ENCODE measurements around the gene RGS6. TPM values are rescaled to one million over a fixed set of nuclear protein-coding genes. Genes with fewer than 3 reads are reported as not detected.

Gene RGS6
- total RNA-seq, 1 donor from 2014 or later, result 5.1 TPM

DNA sequence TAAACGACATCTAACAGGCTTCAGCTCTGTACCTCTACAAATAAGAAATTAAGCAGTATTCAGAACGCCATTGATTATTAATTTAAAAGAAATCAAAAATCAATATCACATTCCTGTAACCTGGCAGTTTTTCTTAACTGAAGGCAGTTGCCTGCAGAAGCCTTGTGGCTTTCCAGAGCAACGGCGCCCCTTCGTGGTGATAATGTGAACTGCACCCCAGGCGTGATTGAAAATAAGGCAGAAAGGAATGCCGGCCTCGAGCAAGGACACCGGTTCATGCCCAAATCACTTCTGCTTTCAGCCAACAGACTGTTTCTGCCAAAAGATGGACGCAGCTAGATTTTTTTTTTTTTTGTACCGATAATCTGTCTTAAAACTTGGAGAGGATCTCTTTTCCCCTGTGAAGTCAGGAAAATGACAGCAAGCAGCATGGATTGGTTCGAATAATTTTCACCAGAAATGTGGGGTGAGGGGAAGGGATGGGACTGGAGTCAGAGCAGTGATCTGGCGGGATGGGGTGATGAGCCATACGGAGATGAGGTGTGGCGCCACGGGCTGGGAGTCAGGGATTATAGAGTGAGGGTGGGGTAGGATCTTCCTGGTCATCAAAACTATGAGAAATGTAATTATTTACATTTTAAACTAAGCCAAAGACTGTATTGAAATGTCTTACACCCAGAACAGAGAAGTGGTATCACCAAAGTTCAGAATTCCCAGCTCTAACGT lies 488.7 kb downstream of the RGS6 start:
- Mint-ChIP-seq H3K9me3 (ENCODE audit: low read depth) (peaks cover 12% of the 10 kb centered on the region), H3K27ac (peak overlapping the region; percentile 76), H3K27me3 (peaks cover 6% of the 10 kb centered on the region), H3K4me1 (ENCODE audit: low read depth) (no peaks in the 10 kb centered on the region), H3K36me3 (ENCODE audit: insufficient read depth) (peaks cover 5% of the 10 kb centered on the region), H3K4me3 (ENCODE audit: low read depth) (no peak overlapping the region)
- TF ChIP-seq, protein P1, sequence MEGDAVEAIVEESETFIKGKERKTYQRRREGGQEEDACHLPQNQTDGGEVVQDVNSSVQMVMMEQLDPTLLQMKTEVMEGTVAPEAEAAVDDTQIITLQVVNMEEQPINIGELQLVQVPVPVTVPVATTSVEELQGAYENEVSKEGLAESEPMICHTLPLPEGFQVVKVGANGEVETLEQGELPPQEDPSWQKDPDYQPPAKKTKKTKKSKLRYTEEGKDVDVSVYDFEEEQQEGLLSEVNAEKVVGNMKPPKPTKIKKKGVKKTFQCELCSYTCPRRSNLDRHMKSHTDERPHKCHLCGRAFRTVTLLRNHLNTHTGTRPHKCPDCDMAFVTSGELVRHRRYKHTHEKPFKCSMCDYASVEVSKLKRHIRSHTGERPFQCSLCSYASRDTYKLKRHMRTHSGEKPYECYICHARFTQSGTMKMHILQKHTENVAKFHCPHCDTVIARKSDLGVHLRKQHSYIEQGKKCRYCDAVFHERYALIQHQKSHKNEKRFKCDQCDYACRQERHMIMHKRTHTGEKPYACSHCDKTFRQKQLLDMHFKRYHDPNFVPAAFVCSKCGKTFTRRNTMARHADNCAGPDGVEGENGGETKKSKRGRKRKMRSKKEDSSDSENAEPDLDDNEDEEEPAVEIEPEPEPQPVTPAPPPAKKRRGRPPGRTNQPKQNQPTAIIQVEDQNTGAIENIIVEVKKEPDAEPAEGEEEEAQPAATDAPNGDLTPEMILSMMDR (IDR thresholded peaks at IDR 0.05; ENCODE audit: unreplicated experiment), result peak; percentile 99
- peak; percentile 81 for DNase-seq (ENCODE audit: low spot score, unreplicated experiment)

DNA sequence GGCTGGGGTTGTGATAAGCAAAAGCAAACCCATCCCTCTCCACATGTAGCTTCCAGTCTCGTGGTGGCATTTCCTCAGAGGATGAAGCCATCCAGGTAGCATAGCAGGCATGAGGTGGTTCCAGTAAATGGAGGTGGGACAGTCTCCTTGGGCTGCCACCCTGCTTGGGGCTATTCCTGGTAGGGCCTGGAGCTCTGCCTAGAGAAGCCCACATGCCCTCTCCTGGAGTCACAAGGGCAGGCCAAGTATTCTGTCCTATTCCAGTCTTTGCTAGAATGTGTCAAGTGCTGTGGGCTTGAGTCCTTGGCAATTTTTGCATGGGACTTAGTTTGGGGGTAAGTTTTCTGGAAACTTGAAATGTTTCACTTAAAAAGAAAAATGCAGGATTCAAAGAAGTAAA lies 491.7 kb downstream of the RGS6 start:
- Mint-ChIP-seq H3K36me3 (ENCODE audit: insufficient read depth) (peaks cover 3% of the 10 kb centered on the region), H3K27ac (no peak overlapping the region), H3K27me3 (peaks cover 6% of the 10 kb centered on the region), H3K9me3 (ENCODE audit: low read depth) (peaks cover 20% of the 10 kb centered on the region), H3K4me1 (ENCODE audit: low read depth) (no peaks in the 10 kb centered on the region), H3K4me3 (ENCODE audit: low read depth) (no peak overlapping the region)
- TF ChIP-seq, protein P1 (IDR thresholded peaks at IDR 0.05; ENCODE audit: unreplicated experiment), result no peak
- DNase-seq (ENCODE audit: low spot score, unreplicated experiment), result no peak

DNA sequence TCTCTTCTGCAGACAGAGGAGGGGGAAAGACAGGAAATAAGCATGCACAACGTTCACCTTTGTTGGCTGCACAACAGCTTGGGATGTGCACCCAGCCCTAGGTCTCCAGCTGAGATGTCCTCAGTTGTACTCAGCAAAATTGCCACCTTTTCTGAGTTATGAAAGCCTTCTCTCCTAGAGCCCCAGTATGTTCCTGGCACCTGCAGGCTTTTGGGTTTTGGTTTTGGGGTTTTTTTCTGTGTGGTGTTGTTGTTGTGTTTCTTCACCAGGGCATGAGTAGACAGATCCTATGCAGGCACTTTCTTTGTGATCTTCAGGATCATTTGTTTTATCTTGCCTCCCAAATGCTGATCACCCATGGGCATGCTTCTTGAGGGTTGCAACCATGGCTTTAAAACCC lies 498.2 kb downstream of the RGS6 start:
- Mint-ChIP-seq H3K4me3 (ENCODE audit: low read depth) (no peak overlapping the region), H3K36me3 (ENCODE audit: insufficient read depth) (no peaks in the 10 kb centered on the region), H3K27ac (no peak overlapping the region), H3K4me1 (ENCODE audit: low read depth) (peaks cover 4% of the 10 kb centered on the region), H3K27me3 (peaks cover 4% of the 10 kb centered on the region), H3K9me3 (ENCODE audit: low read depth) (peaks cover 7% of the 10 kb centered on the region)
- no peak for DNase-seq (ENCODE audit: low spot score, unreplicated experiment)
- TF ChIP-seq, protein P1 (IDR thresholded peaks at IDR 0.05; ENCODE audit: unreplicated experiment), result no peak

DNA sequence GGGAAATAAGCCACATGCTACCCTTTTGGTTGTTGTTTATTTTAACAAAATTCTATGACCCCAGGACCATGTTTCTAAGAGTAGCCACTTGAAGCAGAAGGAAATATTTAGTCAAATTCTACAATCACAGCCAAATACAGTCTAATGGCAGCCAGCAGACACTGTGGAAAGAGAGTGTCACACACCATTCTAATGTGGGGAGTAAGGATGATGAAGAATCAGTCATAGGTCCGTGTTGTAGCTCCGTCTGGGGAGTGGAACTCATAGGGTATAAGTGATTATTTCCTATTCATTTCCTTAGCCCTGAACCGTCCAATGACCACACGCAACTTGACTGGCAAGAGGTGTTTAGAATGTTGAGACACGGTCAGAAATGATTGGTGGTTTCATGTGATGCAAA lies 500.5 kb downstream of the RGS6 start:
- Mint-ChIP-seq H3K4me3 (ENCODE audit: low read depth) (no peak overlapping the region), H3K27me3 (peaks cover 5% of the 10 kb centered on the region), H3K4me1 (ENCODE audit: low read depth) (peaks cover 6% of the 10 kb centered on the region), H3K27ac (no peak overlapping the region), H3K36me3 (ENCODE audit: insufficient read depth) (no peaks in the 10 kb centered on the region), H3K9me3 (ENCODE audit: low read depth) (peaks cover 3% of the 10 kb centered on the region)
- TF ChIP-seq, protein P1 (IDR thresholded peaks at IDR 0.05; ENCODE audit: unreplicated experiment), result no peak
- DNase-seq (ENCODE audit: low spot score, unreplicated experiment), result no peak

GRCh38 chr14:72433511-72433910 lies 501.3 kb downstream of the RGS6 start:
- H3K9me3 Mint-ChIP-seq (ENCODE audit: low read depth), result no peaks in the 10 kb centered on the region
- DNase-seq (ENCODE audit: low spot score, unreplicated experiment), result no peak
- H3K27ac Mint-ChIP-seq, result no peak overlapping the region
- peaks cover 7% of the 10 kb centered on the region for H3K27me3 Mint-ChIP-seq
- H3K36me3 Mint-ChIP-seq (ENCODE audit: insufficient read depth), result no peaks in the 10 kb centered on the region
- TF ChIP-seq, protein P1 (IDR thresholded peaks at IDR 0.05; ENCODE audit: unreplicated experiment), result no peak
- no peak overlapping the region for H3K4me3 Mint-ChIP-seq (ENCODE audit: low read depth)
- peaks cover 6% of the 10 kb centered on the region for H3K4me1 Mint-ChIP-seq (ENCODE audit: low read depth)

Data from progenitor cell of endocrine pancreas (in vitro differentiated cells).